HG03280 (cell line): Measurements from ENCODE around the gene DPF3.

Source experiments
- ATAC-seq: cut with Tn5 transposase; IDR thresholded peaks from one replicate; pipeline ENCODE4 v1.9.1; 2021; ENCODE audit warnings: mild to moderate bottlenecking, moderate library complexity; ENCODE audit not compliant: unreplicated experiment

Gene DPF3

DNA sequence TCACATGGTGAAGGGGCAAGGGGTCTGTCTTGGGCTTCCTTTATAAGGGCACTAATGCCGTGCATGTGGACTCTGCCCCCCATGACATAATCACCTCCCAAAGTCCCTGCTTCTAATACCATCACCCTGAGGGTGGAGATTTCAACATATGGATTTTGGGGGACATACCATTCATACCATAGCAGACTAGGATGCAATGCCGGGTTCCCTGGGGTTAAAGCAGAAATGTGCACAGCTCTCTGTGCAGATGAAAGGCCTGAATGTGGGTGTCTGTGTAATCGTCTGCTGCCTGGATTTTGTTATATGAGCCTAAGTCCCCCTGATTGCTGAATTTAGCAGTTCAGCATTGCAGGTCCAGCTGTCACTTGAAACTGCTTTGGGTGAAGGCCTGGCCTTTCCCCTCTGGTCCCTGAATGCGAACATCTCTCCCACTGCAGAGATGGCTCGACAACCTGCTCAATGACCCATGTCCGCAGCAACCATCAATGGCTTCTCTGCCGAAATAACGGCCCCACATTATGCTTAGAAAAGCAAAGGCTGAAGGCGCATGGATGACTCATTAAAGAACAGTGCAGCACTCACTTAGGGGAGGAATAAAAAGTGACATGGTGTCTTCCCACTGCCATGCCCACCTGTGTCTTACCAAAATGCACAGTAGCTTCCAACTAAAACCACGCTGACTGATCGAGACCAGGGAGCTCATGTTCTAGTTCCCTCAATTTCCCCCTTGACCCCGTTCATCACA, 286.3 kb downstream of the DPF3 start:
- no peak for ATAC-seq

DNA sequence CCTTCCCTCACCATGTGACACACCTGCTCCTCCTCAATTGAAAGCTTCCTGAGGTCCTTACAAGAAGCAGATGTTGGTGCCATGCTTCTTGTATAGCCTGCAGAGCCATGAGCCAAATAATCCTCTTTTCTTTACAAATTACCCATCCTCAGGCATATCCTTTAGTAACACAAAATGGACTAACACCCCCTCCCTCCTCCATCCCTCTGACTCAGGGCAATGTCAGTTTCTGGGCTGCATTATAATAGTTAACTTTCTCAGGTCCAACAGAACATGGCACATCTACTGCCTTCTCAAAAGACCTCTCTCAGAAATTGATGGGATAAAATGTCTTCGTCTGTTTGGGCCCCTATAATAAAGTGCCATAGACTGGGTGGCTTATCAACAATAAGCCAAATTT, 287.0 kb downstream of the DPF3 start:
- no peak for ATAC-seq

DNA sequence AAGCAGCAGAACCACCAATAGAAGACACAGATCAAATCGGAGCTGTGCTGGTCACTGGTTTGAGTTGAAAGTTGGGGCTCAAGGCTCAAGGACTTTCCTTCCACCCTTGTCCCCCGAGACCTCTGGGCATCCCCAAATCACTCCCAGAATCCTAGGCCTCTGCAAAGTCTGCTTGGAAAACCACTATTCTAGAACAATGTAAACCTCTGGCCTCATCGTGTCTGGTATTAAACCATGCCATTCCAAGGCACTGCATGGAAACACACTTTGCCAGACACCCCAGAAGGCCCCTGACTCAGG, 288.0 kb downstream of the DPF3 start:
- ATAC-seq: no peak

DNA sequence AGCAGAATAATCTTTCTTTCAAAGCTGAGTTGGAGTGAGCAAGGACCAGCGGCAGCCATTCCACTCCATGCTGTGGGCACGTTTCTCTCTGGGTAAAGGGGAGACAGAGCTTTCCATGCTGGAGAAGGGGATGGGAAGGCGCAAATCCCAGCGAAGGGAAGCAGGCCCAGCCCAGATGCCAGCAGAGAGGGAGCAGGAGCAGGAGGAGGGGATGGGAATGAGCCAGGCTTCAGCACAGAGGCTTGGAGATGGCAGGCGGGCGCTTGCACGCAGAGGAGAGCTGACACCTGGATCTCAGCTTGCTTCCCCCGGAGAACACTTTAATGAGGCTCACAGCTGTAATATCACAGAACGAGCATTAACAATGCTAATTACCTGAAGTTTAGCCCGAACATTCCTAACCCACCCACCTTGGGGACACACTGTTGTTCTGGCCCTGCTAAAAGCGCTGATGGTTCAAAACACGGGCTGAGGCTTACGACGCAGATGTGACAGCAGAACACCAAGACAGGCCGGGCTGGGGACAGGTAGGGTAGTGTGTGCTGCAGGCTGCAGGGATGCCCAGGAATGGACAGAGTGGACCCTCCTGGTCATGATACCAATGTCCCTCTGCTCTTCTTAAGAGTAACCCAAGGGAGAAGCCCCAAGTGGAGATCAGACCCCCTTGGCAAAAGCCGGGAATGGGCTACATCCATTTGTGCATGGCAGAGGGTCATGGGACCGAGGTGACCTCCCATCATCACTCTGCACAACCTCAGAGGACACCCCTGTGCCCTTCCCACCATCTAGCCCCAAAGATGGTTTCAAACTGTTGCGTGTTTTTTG, 288.6 kb downstream of the DPF3 start:
- no peak for ATAC-seq

DNA sequence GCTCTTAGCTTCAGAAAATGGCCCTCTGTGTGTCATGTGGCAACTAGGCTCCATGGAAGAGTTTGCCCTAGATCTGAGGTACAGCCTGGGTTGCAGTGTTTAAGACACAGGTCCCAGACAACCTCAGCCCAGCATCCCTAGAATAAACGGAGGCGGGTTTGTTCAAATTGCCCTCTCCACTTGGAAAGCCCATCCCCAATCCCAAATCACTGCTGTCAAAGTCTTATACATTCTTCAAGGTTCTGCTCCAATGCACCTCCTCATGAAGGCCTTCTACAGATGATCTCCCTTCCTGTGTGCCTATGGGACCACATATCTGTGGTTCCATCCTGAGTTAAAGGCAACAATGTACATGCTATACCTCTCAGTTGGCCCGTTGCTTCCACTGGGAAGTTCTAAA, 289.8 kb downstream of the DPF3 start:
- no peak for ATAC-seq

DNA sequence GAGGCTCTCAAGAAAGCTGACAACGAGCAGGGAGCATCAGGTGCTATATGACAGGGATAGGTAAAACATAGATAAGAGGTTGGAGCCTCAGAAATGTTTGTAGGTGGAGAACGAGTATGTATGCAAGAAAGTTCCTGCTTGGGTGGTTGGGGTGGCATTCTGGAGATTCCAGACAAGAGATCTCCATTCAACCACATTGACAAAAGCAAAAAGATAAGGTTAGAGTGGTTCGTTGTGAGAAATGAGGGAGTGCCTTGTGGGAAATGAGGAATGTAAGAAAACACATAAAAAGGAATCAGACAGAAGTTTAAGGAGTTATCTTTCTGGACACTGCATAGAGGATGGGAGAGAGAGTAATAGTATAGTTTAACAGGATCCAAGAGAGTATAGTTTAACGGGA, 290.3 kb downstream of the DPF3 start:
- ATAC-seq: no peak

DNA sequence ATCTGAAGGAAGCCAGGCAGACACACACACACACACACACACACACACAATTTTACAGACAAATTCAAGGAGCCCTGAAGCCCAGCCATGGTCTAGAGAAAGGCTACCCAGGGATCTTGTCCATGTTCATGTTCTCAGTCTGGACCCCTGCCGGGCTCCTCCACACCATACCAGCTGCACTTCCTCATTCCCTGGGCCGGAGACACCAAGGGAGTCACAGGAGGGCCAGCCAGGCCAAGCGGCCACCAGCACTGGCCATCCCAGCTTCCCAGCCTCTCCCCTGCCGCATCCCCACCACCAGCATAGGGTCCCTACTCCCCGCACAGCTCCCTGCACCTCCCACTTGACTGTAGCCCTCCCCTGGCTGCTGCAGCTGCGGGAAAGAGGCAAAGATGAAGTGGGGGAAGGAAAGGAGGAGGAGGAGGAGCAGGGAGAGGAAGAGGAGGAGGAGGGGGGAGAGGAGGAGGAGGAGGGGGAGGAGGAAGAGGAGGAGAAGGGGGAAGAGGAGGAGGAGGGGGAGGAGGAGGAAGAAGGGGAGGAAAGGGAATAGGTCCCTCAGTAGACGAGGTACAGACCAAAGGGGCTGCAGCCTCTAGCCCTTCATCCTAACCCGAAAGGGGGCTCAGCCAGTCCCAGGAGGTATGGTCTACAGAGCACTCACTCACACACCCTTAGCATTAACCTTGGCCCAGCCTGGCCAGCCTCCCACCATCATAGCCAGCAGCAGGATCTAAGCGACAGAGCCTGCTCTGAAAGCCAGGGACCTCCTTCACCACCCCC, 293.2 kb downstream of the DPF3 start:
- no peak for ATAC-seq

DNA sequence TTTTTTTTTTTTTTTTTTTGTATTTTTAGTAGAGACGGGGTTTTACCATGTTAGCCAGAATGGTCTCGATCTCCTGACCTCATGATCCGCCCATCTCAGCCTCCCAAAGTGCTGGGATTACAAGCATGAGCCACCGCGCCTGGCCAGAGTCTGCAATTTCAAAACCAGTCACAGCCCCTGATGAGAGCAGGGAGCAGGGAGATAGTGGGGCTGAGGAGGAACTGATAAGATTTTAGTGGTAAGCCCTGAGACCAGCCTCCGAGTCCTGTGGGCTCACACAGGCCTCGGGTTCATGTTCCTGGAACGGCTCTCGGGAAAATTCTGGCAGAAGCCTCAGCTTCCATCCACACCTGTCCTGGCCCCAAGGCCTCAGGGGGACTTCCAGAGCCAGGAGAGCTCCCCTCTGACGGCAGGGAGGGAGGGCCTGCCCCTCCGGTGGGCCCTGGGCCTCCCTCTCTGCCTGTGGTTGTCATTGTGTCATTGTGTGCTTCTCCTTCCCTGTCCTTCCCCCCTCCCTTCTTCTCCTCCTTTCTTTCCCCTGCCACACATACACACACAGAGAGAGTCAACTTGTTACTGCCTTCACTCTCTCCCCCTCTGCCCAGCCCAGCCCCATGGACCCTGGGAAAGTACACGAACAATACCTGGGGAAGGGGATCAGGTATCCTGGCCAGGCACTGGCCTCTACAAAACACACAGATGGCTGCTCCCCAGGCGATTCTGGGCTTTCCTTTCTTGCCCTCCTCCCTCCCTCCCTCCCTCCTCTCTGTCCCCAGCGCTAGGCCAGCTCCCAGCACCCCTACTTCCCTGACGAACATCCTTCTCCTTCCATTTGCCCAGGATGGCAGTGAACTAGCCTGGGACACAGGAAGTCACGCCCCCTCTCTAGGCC, 294.1 kb downstream of the DPF3 start:
- no peak for ATAC-seq

DNA sequence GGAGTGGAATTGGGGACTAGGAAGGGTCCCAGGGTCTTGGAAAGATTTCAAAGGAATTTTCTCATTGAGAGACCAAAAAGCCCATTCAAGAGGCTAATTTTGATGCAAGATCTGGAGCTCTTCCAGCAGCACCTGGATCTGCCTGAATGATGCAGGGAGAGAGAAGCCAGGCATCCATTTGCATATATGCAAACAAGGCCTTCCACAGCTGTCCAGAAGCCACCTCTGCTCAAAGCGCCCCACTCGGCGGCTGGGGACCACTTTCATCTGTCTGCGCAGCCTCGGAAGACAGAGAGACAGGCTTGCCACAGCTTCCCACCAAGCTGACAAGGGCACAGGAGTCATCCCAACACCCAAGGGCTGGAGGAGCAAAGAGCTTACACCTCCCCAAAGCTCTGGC, 295.6 kb downstream of the DPF3 start:
- ATAC-seq: no peak

DNA sequence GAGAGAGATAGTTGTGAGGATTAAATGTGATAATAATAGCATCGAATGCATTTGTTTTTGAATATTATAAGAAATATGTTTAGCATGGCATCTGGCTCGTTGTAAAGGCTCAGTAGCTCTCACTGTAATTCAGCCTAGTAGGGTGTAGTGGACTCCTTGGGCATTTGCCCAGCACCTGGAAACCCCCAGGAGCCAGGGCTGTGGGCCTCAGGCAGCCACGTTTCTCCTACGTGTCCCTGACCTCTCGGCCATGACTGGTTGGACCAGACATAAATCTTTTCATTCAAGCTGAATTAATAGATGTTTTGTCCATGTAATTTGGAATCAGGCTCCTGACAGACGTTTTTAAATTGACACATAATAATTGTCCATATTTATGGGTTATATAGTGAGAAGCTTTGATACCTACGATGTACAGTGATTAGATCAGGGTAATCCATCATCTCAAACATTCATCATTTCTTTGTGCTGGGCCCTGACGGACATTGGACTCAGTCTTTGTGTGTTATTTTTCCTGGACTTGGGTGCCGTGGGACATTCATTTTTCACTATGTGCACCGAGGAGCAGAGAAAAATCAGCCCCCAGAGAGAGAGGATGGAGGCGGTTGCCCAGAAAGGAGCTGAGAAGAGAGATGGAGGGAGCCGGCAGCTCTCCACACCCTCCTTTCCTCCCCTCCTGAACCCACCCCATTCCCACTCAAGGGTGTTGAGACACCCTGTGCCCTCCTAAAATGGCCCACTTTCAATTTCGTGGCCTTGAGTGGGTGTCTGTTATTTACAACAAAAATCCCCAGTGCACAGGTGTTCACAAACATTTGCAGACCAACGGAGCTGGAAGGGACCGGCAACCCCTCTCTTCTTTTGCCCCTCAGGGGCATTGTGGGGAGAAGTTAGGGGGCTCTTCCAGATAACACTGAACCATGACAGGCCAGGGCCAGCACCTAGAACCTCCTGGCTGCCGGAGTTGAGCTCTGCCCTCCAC, 296.4 kb downstream of the DPF3 start:
- no peak for ATAC-seq

DNA sequence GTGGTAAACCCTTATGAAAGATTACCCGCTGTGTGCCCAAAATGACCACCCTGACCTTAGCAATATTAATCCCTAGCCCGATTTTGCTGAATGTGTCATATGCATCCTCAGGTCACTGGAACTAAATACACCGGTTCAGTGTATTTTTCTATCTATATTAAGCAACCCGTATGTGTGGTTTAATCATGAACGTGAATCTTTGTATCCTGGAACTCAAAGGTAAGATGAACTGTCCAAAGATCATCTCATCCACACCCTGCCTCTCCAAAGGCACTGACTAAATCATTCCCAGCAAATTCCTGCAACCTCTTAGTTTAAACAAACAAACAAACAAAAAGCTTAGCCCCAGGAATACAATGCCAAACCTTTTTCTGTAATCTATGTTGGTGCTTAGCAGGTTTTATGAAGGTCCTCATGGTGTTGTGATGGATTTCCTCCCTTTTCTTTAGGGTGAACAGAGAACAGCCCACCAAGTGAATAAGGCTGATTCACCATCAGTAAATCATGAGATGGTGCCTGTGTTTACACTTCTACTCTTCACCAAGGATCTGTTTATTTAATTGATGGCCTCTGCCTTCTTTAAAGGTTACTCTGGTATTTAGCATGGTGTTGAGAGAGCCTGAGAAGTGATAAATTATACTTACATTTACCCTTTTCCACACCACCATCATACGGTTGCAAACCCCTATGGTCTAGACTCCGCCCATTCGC, 298.6 kb downstream of the DPF3 start:
- no peak for ATAC-seq

DNA sequence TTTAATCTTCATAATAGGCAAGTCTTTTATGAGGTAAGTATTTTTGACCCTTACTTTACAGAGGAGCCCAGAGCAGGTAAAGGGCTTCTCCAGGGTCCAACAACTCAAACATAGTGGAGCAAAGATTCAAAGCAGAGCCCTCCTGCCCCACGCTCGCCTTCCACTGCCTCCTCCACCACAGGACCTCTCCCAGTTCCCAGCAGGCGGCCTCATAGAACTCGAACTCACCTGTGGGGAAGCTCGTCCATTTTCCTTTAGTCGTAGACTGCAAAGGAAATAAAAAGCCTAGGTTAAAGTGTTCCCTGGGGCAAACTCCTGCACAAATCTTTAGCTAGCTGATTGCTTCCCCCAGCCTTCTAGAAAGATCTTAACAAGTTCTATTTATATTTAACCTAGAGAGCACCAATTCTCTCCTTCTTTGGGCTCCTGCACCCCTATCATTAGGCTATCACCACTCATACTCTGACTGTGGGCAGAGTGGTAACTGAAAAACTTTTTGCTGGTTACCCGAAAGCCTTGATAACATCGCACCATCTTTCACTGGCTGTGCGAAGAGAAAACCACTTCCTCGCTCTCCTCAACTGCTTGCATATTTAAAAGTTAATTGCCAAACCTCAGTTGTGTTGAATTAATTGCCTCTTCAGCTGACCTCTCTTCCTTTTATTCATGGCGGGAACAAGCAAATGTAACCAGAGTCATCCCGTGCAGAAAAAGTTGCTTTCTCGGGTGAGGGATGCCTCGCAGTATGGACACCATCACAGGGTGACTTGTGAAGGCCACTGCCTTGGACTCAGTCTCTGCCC, 299.6 kb downstream of the DPF3 start:
- no peak for ATAC-seq

DNA sequence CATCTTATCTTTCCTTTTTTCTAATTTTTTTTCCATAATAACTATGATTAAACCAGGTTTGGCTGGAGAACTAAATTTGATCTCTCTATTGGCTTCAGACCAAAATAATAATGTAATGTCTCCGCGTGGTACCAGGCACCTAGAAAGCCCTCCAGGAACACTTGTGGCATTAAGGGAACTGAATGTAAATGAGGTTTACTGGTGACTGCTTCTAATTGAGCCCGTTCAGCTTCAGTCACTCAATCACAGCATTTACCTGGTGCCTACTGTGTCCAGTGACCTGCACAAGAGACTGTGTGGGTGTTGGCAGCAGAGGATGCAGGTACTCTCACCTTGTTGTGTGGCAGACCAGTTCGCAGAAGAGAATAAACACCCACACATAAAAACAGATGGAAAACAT, 302.5 kb downstream of the DPF3 start:
- no peak for ATAC-seq

DNA sequence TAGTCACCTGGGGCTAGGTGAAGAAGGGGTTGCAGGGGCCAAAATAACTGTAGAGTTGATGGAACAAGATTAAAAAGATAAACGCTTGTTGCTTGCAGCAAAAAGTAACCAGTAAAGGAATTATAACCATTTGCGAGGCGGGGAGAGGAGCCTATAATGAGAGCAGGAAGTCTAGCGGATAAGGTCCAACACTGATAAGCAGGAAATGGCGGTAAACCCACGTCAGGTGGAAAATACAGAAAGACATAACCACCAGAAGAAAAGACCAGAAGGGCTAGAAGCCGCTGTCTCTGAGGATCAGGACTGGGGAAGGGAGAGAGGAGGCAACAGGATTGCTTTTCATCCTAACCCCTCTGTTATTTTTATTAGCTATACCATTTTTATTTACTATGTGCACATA, 303.3 kb downstream of the DPF3 start:
- ATAC-seq: no peak

DNA sequence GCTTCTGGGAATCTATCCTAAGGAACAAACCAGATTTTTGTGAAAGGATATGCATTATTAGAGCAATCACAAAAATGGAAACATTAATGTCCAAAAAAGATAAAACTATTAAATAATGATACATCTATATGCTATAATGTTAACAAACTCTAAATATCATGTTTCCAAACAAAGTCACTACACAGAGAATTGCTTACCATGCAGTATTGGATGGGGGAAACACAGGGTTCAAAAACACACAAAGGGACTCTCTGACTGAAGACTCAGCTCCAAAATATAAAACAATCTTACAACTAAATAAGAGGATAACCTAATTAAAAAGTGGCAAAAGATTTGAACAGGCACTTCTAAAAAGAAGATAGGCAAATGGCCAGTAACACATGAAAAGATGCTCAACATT, 304.2 kb downstream of the DPF3 start:
- no peak for ATAC-seq

DNA sequence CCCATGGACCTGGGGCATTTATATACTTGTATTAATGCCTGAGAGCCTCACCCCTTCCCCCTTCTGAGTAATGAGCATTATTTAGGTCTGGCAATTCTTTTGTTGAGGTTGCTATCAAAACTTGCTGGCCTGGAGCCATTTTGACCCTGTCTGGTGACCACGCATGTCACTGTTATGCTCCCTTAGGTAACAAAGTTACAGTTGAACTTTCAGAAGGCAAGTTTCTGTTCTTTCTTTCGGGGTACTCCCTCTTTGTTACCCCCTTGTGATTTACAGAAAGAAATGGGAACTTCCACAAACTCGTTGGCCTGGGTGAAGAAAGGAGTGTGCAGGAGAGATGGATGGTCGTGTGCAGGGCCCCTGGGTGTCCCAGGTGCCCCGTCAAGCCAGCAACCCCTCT, 305.4 kb downstream of the DPF3 start:
- no peak for ATAC-seq

DNA sequence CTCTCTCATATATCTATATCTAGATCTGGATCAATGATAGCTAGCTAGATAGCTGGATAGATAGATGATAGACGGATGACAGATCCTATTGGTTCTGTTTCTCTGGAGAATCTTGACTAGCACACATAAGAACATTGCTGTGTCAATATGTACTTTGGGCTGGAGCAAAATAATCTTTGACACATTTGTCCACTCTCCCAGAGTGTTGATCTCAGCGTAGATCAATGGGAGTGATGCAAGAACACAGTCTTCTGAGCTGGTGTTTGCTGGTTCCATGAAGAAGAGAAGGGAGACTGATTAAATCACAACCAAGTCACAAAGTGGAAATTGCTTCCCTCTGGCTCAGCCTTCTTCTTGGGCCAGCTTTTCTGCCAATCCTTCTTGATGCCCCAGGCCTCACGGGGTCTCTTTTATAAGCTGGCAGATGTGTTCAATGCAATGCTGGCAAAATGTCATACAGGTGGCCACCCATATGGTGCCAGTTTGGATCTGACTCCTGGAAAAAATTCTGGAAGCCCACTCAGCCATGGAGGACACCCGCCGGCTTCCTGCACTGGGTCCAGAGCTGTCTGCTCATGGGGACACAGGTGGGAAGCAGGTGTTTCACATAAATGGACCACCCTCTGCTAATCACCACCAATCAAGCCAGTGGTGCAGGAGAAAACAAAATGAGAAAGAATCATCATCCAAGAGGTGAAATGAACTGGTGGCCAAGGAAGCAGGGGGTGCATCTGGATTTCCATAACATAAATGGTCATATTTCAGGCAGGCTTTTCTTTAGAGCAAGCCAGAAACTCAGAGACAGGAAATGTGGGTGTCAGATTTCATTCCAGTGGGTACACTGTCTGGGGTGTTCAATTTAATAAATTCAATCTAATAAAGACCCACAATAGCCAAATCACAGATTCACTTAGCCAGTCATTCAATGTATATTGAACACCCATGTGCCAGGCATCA, 310.3 kb downstream of the DPF3 start:
- no peak for ATAC-seq
